GM18868 (cell line): ENCODE results near the gene KRT26.
"Not testable (repeated sequence)": the region's sequence is repeated elsewhere in the genome, so short reads cannot be mapped to it uniquely, and the experiment has no call there.

Experiments used
- ATAC-seq: cut with Tn5 transposase; IDR thresholded peaks from one replicate; pipeline ENCODE4 v1.9.1; 2021; ENCODE audit warnings: mild to moderate bottlenecking, moderate library complexity; ENCODE audit not compliant: unreplicated experiment

The KRT26 gene

GRCh38 chr17:40795019-40795667 is 23.1 kb upstream of the KRT26 start:
- ATAC-seq = no peak

- ATAC-seq = no peak
Measured at GRCh38 chr17:40794466-40794865, 22.5 kb upstream of the KRT26 start.

DNA sequence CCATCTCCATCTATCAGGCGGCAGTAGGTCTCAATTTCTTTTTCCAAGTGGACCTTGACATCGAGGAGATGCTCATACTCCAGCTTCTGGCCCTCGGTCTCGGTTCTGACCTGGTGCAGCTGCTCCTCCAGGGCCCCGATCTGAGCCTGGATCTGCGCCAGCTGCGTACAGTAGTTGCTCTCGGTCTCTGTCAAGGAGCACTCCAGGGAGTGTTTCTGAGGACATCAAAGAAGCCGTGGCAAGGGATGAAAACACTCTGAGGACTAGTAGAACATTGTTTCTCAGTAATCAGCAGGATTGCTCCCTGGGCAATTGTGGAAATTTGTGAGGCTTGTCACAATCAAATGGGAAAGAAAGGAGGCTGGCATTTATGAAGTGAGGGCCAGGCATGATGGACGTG is 21.8 kb upstream of the KRT26 start:
- no peak for ATAC-seq

GRCh38 chr17:40791787-40792436 is 19.9 kb upstream of the KRT26 start:
- no peak for ATAC-seq

GRCh38 chr17:40791111-40791510 is 19.1 kb upstream of the KRT26 start:
- no peak for ATAC-seq

GRCh38 chr17:40782450-40782849 is 10.4 kb upstream of the KRT26 start, which contains the start of gene KRT27:
TSS of gene KRT27 (minus strand) at chr17:40782550. CDS start at chr17:40782493, 57 bp downstream.
- no peak for ATAC-seq

DNA sequence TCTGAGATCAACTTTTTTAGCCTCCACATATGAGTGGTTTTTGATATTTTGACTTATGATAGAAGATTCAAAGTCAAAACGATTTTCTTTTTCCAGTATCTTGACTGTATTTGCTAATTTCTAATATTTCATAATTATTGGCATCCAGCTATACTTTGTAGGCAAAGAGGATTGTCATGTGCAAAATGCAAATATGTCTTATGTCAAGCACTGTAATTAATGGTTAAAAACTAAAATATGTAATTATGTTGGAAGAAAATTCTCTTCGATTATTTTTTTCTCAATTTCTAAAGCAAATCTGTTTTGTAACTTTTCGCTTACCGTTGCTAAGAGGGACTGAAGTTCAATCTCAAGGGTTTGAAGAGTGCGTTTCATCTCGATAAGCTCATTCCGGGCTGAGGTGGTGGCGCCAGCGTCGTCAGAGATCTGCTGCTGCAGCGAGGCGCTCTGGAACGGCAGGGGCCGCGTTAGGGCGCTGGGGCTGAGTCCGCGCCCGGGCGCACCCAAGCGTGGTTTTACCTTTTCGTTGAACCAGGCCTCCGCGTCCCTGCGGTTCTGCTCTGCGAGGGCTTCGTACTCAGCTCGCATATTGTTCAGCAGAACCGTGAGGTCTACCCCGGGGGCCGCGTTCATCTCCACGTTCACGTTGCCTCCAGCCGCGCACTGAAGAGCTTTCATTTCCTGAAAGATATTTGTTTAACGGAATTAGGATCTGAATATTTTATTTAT is 7.3 kb upstream of the KRT26 start:
- ATAC-seq = no peak

- no peak for ATAC-seq
Measured at GRCh38 chr17:40778461-40778860, 6.5 kb upstream of the KRT26 start.

GRCh38 chr17:40777971-40778370 is 6.0 kb upstream of the KRT26 start:
- no peak for ATAC-seq

- ATAC-seq = no peak
Measured at GRCh38 chr17:40777459-40777858, 5.5 kb upstream of the KRT26 start.

DNA sequence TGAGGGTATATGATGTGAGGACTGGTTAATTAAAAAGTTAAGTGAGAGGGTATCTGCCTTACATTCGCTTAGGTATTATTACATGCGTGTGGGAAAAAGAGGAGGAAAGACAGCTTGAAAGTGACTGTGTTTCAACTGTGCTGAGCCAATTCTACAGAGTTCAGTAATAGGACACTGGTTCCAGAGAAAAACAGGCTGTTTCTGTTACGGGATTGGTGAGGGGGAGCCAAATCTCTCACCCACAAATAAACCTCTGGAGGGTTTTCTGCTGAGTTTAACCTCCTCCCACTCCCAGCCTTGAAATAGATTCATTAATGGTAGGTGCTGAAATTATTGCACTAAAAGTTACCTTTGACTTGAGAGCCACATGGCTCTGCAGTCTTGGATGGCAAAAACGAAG is 3.9 kb upstream of the KRT26 start:
- ATAC-seq = no peak

- ATAC-seq = no peak
Measured at GRCh38 chr17:40765657-40766056, 6.3 kb downstream of the KRT26 start.

- no peak for ATAC-seq
Measured at GRCh38 chr17:40763752-40764151, 8.2 kb downstream of the KRT26 start.

GRCh38 chr17:40760105-40761016 is 11.6 kb downstream of the KRT26 start:
- ATAC-seq = no peak

- no peak for ATAC-seq
Measured at GRCh38 chr17:40755231-40755630, 16.8 kb downstream of the KRT26 start, which contains the start of gene KRT25. TSS of gene KRT25 (minus strand) at chr17:40755331. CDS start at chr17:40755271, 60 bp downstream.

DNA sequence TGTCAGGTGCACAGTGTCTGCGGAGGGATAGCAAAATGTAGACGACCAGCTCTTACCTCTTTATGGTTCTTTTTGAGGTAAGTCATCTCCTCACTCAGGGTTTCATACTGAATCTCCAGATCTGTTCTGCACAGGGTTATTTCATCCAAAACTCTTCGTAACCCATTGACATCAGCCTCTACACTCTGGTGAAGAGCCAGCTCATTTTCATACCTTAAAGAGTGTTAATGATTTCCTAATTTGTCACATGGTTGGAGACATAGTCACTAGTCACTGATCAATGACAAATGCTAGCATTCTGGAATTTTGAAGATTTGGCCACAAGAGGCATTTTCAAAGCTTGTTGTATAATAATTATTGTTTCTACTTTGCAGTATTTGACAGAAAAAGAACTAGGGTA is 18.2 kb downstream of the KRT26 start:
- no peak for ATAC-seq

DNA sequence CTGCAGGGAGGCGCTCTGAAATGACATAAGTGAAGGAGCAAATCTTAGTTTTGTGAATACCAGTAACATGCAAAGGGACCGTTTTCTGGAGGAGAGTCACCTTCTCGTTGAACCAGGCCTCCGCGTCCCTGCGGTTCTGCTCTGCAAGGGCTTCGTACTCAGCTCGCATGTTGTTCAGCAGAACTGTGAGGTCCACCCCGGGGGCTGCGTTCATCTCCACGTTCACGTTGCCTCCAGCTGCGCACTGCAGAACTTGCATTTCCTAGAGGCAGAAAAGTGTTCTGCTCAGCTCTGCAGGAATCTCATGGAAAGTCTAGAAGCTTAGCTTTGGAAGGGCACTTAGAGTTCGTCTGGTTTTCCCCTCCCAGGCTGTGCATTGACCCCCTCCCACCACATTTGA is 20.9 kb downstream of the KRT26 start:
- no peak for ATAC-seq

GRCh38 chr17:40750391-40750790 is 21.6 kb downstream of the KRT26 start:
- no peak for ATAC-seq

GRCh38 chr17:40748666-40749065 is 23.3 kb downstream of the KRT26 start:
- ATAC-seq = not testable (repeated sequence)

DNA sequence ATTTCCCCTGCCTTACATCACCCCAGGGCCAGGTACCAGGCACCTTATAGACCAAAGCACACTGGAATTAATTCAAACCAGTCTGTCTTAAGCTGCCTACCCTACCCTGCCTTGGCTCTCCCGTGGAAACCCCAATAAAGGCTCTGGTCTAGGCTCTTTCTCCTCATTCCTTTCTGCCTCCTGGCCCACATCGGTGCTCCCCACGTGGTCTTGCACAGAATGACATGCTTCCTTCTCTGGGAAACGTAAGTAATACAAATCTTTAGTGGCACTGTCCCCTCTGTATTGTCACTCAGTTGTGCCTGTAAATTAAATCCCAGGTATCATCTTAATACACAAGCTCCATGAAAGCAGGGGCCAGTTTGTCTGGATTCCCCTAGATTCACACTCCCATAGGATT is 33.4 kb downstream of the KRT26 start:
- ATAC-seq = no peak

- no peak for ATAC-seq
Measured at GRCh38 chr17:40735016-40735415, 37.0 kb downstream of the KRT26 start.
